Mucosa of gallbladder (tissue), 1 donor: Measurements from ENCODE around the gene LCN10. TPM values are rescaled to one million over a fixed set of nuclear protein-coding genes. Genes with fewer than 3 reads are reported as not detected.

ENCODE experiments used
- DNase-seq: peaks from one replicate; pipeline ENCODE4 v3.0.0-alpha.2; 2020; ENCODE audit warnings: low spot score
- total RNA-seq: library from RNA; stranded (reverse); gene quantifications from one replicate; pipeline ENCODE4 v1.2.1, GENCODE V29; 2021
- donor health status: DM: no; HTN: no; CAD: no.

Gene LCN10
- total RNA-seq, 1 donor from 2014 or later = 11.4 TPM

GRCh38 chr9:136754626-136755301 is 12.0 kb upstream of the LCN10 start:
- no peak for DNase-seq

- DNase-seq = no peak
These were observed 11.4 kb upstream of the LCN10 start for GRCh38 chr9:136754059-136754572.

DNA sequence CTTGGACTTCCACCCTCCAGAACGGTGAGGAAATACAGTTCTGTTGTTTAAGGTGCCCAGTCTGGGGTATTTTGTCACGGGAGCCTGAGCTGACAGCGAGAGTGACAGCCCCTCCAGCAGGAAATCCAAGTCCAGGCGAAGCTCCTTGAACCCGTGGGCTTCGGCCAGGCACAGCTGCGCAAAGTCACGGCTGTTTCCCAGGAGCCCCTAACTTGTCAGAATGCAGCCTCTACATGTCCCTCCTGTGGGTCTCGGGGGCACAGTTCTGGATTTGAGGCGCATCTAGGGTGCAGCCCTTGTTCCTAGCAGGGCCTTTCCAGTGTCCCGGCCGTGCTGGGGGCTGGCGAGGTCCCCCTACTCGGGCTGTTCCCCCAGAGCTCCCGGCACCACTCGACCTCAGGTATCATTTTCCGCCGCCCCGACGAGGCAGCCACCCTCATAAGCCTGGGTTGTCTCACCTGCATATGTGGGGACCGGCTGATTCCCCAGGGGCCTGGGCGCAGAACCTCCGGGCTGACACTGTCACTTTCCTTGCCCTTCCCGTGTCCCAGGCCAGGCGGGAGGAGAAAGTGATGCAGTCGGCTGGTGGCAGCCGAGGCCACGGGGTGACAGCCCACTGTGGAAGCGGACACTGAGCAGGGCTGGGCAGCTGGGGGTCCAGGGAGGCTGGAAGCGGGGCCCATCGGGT is 10.8 kb upstream of the LCN10 start:
- no peak for DNase-seq

GRCh38 chr9:136751814-136752213 is 9.1 kb upstream of the LCN10 start:
- no peak for DNase-seq

DNA sequence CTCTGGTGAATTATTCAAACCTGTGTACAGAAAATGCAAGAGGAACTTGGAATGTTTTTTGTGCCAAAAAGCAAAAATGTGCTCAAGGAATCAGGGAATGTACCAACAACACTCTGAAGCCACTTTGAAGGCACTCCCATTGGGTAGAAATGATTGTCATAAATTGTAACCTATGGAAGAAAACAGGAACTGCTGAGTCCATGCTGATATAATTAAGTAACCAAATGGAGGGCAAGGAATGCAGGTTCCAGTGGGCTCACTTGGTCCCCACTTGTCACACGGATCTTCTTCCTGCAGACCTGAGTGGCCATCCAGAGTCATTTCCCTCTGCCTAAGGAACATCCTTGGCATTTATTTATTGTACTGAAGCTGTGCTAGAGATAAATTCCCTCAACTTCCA is 8.5 kb upstream of the LCN10 start:
- DNase-seq = no peak

- no peak for DNase-seq
These were observed 7.8 kb upstream of the LCN10 start for GRCh38 chr9:136750526-136750925.

DNA sequence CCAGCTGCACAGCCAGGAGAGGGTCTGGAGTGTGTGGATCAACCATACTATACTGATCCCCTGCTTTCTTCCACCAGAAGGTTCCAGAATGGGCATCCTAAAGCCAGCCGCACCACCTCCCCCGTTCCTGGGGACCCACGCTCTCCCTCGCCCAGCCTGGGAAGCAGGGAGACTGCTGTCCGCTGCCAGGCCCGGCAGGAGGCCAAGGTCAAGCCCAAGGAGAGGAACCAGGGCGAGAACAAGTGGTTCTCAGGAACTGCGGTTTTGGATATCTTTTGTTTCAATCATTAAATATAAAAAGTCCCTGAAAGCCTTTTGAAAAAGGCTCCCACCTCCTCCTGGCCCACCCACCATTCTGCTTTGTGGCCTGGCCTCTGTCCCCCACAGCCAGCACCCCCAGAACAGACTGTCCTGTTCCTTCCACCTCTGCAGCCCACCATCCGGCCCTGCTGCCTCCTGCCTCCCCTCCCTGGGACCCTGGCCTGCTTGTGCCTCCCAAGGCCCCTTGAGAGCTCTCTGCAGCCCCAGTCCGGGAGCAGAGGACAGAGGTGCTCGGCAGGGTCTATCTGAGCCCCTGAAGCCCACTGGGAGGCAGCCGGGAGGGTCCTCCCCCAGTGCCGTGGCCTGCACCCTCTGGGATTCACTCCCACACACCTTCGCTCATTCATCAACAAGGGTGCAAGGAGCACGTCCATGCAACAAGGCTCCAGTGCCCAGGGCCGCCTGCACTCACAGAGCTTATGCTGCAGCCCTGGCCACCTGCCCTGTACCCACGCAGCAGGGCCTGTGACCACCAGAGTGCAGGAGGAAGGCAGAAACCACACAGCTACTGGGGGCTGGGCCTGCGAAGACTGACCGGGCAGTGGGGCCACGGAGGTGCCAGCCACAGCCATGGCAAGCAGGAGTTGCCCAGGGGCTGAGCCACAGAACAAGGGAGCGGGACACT is 6.2 kb upstream of the LCN10 start:
- DNase-seq = no peak

- DNase-seq = no peak
These were observed 5.5 kb upstream of the LCN10 start, which contains the start of gene LCN6 for GRCh38 chr9:136748201-136748600. LCN6 (minus strand) TSS chr9:136748525; CDS start chr9:136748483, 42 bp downstream.

DNA sequence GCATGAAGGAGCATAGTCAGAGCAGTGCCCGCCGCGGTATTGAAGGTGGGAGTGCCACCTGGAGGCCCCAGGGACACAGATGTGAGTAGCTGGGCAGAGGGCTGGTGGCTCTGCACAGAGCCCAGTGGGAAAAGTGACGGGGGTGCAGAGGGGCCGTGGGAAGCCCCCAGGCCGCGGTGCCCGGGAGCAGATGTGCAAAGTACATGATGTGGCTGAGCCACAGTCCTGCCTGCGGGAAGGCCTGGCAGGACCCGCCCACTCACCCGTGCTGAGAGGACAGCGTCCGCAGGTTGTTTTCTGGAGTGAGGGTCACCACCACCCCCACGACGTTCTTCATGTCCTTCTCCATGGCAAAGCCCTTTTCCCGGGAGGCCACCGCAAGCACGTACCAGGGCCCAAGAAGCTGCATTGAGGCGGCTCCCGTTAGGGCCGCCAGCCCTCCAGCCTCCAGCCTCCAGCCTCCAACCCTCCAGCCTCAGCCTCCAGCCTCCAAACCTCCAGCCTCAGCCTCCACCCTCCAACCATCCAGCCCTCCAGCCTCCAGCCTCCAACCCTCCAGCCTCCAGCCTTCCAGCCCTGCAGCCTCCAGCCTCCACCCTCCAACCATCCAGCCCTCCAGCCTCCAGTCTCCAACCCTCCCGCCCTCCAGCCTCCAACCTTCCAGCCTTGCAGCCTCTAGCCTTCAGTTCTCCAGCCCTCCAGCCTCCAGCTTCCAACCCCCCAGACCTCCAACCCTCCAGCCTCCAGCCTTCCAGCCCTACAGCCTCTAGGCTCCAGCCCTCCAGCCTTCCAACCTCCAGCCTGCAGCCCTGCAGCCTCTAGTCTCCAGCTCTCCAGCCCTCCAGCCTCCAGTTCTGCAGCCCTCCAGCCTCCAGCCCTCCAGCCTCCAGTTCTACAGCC is 4.7 kb upstream of the LCN10 start:
- DNase-seq = no peak

DNA sequence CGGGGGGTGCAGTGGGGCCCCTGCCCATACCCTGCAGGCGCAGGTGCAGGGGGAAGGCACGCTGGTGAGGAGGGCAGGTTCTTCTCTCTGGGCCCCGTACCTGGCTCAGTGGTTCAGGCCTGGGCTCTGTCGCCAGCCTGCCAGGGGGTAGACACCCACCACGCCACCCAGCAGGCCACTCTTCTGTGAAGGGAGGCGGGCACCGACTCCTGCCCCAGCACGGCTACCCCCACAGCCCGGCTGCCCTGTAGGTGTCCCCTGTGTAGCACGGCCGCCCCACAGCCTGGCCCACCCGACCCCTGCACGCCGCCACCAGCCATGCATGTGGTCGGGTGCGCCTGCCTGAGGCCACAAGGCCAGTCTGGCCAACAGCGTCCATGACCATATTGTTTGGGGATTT is 3.9 kb upstream of the LCN10 start:
- no peak for DNase-seq

- no peak for DNase-seq
These were observed 3.4 kb upstream of the LCN10 start for GRCh38 chr9:136746155-136746490.

DNA sequence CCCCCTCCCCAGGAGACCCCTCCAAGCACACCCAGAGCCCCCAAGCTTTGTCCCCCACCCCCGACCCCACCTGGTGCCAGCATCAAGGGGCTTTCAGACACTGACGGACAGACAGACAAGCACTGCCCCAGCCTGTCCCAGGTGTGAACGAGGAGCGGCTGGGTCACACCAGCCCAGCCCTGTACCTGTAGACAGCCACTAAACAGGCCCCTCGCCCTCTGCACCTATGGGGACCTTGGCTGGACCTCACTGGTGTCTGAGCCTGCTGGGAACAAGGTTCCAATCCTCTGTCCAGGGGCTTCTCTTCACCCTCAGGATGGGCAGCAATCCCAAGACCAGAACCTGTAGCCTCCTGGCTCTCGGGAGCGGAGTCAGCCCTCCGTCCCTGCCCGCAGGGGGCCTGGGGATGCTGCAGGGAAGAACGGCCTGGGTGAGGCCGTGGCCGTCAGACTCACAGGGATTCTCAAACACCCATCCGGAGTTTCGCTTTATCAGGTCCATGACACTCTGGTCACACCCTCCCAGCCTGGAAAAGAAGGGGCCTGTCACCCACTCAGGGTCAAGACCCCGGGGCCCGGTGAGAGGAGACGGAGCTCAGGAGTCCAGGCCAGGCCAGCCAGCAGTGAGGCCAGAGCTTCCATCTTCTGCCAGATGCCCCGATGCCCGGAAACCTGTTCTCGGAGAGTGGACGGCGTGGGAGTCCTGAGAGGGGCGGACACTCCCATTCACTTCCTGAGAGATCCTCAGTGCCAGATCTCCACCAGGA is 2.8 kb upstream of the LCN10 start:
- no peak for DNase-seq

DNA sequence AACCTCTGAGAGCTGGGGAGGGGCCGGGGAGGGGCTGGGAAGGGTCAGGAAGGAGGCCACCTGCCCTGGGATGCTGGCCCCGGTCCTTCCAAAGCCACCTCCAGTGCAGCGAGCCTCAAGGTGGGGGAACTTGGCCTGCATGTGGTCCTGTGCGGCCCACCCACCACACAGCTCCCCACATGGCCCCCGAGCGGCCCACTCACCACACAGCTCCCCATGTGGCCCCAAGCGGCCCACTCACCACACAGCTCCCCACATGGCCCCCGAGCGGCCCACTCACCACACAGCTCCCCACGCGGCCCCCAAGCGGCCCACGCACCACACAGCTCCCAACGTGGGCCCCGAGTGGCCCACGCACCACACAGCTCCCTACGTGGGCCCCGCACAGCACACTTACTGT is 2.0 kb upstream of the LCN10 start:
- DNase-seq = no peak

DNA sequence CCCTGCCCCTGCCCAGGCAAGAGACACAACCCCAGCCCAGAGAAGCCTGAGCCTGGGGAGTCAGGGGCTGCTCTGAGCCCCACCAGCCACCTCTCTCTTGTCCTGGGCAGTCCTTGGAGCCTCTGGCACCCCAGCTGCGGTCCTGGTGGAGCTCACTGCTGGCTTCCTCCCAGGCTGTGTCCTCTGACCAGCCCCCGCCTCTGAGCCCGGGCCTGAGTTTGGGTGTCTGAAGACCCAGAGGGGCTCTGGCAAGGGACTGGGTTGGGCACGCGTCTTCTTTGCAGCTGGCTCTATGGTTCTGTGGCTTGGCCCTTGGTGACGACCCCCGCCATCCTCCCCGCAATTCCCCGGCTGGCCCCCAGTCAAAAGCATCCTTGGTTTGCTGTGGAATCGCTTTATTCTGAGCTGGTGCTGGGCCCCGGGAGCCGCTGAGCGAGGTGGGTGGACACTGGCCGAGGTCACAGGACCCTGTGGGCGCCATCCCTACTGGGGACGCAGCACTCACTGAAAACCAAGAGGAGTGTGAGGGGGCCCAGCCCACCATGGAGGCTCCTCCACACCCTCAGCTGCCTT is 985 bp upstream of the LCN10 start:
- no peak for DNase-seq

DNA sequence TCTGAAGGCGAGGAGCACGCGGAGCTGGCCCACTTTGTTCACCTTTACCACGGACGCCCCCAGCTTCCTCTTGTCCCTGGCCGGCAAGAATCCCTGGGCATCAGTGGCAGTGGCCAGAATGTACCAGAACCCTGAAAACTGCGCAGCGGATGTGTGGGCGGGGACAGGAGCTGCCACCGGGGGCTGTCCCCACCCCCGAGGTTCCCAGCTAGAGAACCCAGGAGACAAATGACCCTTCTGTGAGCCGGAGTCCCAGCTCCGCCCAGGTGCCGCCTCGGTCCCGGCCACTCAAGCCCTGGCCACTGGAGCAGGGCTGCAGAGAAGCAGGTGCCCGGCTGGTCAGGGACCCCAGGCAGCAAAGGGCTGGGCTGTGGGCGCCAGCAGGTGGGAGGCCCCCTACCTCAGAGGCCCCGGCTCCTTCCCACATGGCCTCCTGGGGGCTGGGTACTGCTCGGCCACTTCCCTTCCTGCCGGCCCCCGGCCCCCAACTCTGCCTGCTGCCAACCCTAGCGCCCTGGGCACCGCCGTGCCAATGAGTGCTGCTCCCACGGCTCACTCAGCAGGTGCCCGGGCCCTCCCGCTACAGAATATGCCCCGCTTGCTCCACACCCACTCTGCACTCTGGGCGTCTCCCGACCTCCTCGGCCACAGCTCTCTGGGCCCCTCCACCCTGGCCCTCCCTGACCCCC is 713 bp downstream of the LCN10 start:
- DNase-seq = no peak

DNA sequence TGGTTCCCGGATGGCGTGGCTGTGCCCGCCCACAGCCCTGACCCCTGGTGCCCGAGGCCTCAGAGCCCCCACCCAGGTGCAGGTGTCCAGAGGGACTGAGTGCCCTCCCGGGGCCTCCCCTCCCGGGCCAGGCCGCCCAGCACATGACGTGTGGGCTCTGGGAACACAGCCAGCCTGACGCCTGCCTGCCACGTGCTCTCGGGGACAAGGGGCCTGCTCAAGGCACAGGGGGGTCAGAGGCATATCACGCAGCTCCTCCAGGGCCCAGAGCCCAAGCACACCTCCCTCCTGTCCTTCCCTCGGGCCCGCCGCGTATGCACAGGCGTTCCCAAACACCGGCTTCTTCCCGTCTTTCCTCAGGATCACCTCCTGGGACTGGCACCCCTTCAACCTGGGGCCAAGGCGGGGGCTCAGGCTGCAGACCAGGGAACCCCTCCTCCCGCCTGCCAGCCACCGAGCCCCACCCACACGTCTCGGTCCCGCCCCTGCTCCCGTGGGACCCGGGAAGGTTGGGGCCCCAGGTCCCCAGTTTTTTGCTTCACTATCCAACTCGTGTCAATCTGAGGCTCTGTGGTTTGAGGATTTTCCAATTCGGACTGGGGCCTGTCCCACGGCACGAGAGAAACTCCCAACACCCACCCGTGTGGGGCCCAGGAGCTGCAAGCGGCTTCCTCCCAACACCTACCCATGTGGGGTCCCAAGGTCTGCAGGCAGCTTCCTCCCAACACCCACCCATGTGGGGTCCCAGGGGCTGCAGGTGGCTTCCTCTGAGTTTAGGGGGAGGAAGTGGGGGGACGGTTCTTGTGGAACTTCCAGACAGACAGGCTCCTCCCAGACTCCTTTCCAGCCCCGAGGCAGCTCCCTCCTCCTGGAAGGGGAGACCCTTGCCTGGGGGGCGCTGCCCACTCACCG is 1.5 kb downstream of the LCN10 start:
- no peak for DNase-seq

DNA sequence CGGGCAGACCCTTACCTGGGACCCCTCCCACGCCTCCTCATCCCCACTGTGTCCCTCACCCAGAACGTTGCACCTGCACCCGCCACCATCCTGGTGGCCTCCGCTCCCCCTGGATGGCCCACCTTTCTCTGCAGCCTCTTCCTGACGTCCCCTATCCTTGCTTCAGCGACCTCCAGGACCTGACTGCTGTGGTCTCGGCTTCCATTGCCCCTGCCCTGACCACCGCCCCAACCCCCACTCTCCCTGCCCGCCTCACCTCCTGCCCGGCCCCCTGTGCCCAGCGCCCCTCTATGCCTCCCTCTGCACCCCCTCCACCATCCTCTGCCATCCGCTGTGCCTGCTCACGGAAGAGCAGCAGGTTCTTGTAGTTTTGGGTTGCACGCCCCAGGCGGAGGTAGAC is 2.2 kb downstream of the LCN10 start:
- no peak for DNase-seq

DNA sequence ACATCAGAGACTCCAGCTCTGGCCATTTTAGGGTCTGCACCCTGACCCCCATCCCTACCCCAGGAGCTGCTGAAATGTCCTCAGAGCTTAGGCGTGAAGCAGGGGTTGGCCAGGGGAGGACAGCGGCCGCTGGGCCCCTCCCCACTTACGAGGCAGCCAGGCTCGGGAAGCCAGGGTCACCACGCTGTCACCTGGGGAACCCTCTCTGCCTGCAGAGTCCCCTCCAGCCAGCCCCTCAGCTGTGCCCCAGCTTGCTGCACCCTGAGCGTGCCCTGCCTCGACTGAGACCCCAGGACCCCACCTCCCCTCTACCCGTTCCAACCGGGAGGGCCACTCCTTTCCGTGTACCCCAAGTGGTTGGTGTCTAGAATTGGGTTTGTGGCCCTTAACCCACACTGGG is 2.7 kb downstream of the LCN10 start:
- no peak for DNase-seq

DNA sequence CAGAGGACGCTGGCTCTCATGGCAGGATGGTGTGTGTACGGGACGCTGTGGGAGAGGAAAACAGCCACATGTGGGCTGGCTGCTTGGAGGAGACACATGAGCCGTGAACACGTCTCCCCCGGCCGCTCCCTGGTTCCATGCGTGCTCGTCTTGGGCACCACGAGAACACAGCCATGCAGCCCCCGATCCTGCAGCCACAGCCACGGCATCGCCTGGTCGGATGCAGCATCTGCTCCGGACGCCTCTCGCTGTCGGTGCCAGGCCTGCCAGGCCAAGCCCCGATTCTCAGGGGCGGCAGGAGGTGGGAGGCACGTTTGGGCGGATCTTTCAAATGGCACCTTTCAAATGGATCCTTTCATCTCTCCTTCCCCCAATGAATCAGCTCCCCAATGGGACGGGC is 3.2 kb downstream of the LCN10 start:
- DNase-seq = no peak
